ENCODE results near the gene P4HTM.
A peak's percentile ranks its signal among the peaks of the same experiment; 100 is the strongest.
"Not testable (repeated sequence)": the region's sequence is repeated elsewhere in the genome, so short reads cannot be mapped to it uniquely, and the experiment has no call there.

The P4HTM gene

GRCh38 chr3:49007771-49008528 lies 17.9 kb downstream of the P4HTM start:
- peak in 54 of 56 donors; percentile 22 to 92 (median 74) for DNase-seq

DNA sequence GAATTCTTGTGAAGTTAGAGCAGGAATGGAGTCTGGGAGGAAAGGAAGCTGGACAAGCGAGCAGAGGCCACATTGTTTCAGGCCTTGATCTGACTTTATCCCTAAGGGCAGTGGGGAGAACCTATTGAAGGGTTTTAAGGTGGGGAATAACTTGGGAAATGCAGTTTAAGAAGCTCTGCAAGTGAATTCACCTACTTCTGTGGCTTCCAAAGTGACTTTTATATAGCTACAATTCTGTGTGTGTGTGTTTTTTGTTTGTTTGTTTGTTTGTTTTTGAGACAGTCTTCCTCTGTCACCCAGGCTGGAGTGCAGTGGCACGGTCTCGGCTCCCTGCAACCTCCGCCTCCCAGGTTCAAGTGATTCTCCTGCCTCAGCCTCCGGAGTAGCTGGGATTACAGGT lies 18.6 kb downstream of the P4HTM start:
- not testable (repeated sequence) for DNase-seq

GRCh38 chr3:49009396-49009795 lies 19.4 kb downstream of the P4HTM start:
- DNase-seq: no peak

DNA sequence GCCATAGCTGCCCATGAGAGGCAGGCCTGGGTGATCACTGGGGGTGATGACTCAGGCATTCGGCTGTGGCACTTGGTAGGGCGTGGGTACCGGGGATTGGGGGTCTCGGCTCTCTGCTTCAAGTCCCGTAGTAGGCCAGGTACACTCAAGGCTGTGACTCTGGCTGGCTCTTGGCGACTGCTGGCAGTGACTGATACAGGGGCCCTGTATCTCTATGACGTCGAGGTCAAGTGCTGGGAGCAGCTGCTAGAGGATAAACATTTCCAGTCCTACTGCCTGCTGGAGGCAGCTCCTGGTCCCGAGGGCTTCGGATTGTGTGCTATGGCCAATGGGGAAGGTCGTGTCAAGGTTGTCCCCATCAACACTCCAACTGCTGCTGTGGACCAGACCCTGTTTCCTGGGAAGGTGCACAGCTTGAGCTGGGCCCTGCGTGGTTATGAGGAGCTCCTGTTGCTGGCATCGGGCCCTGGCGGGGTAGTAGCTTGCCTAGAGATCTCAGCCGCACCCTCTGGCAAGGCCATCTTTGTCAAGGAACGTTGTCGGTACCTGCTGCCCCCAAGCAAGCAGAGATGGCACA lies 22.5 kb downstream of the P4HTM start:
- no peak for DNase-seq

DNA sequence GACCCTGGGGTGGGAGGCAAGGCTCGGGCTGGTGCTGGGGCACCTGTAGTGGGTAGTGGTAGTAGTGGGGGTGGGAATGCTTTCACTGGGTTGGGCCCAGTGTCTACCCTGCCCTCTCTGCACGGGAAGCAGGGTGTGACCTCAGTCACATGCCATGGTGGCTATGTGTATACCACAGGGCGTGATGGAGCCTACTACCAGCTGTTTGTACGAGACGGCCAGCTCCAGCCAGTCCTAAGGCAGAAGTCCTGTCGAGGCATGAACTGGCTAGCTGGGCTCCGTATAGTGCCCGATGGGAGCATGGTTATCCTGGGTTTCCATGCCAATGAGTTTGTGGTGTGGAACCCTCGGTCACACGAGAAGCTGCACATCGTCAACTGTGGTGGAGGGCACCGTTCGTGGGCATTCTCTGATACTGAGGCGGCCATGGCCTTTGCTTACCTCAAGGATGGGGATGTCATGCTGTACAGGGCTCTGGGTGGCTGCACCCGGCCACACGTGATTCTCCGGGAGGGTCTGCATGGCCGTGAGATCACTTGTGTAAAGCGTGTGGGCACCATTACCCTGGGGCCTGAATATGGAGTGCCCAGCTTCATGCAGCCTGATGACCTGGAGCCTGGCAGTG lies 23.2 kb downstream of the P4HTM start:
- DNase-seq: no peak

GRCh38 chr3:49013738-49014660 lies 24.0 kb downstream of the P4HTM start:
- DNase-seq: no peak

- DNase-seq: no peak
These were observed 25.0 kb downstream of the P4HTM start for GRCh38 chr3:49015072-49015471.

- DNase-seq: no peak
These were observed 25.7 kb downstream of the P4HTM start for GRCh38 chr3:49015765-49016164.

DNA sequence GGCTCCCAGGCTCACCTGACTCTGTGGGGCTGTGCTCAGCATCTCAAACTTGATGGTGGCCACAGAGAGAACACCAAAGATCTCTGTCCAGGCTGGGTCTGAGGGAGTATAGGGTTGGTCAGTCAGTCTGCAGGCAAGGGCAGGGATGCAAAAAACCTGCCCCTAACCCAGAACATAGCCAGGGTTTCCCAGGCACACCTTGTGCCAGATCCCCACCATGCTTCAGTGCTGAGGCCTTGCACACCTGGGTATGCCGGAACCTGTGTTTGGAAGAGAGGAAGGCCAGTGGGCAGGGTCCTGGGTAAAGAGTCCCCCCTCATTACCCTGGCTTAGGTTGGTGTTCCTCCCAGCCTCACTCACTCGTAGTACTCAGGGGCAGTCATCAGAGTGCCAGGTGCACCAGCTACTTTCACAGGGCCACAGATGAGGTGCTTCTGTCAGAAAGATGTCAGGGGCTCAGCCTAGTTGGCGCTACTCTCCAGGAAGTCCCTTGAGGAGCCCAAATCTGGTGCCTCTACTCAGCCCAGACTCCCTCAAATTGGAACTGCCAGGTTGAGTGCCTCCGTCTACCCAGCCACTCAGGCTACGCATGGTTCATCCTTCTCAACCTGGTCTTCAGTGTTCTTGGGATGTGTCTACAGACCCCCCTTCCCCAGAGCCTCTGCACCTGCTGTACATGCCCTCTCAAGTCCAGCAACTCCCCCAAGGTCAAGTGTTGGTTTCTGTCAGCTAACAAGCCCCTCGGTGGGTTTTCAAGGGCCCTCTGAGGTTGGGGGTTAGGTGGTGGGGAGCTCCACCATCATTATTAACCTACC lies 26.6 kb downstream of the P4HTM start:
- no peak for DNase-seq

GRCh38 chr3:49017229-49017970 lies 27.4 kb downstream of the P4HTM start:
- no peak for DNase-seq

DNA sequence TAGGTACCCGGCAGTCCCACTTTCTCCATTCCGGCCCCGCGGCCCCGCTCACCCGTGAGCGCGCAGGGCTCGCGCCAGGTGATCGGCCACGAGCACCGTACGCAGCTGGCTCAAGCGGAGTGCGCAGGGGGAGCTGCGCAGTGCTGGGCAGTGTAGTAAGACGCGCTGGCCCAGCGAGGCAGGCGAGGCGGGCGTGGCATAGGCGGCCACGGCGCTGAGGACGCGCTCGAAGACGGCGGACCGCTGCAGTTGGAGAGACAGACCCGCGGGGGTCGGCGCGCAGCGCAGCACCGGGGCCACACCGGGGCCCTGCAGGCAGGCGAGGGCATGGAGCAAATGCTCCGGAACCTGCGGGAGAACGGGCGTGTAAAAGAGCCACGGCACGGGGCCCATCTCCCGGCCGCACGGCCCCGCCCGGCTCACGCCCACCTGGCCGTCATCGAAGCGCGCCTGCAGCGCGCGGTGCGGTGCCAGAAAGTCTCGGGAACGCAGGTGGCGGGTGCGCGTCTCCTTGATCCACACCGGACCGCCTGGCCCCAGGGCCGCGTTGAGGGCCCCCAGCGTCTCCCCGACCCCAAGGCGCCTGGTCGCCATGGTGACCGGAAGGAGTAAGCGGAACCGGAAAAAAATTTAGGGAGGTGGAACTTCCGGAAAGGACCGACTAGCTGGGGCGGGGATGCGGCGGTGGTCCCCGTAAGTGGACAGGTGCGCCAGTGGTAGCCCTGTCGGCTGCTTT lies 28.1 kb downstream of the P4HTM start, which contains the start of gene DALRD3:
DALRD3 (minus strand) TSS at position 610 of the 736 bp plus-strand sequence; CDS start at position 594, 16 bp downstream.
- DNase-seq: peak in 47 of 56 donors; percentile 15 to 80 (median 55)

GRCh38 chr3:49018707-49019006 lies 28.6 kb downstream of the P4HTM start:
- DNase-seq: no peak

DNA sequence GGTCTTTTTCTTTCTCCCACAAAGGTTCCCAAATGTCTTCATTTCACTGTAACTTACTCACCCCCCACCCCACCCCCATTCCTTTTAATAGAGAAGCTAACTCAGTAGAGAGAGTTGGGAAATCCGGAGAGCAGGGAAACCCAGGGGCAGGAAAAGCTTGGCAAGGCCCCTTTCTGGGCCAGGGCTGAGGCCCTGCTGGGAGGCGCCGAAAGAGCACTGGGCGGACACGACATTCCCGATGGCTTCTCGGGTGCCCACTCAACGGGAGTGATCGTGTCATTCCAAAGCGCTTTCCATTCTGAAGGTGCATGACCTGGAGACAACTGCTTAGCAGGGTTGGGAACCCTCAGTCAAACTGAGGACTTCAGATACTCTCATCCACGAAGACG lies 29.9 kb downstream of the P4HTM start:
- DNase-seq: no peak

DNA sequence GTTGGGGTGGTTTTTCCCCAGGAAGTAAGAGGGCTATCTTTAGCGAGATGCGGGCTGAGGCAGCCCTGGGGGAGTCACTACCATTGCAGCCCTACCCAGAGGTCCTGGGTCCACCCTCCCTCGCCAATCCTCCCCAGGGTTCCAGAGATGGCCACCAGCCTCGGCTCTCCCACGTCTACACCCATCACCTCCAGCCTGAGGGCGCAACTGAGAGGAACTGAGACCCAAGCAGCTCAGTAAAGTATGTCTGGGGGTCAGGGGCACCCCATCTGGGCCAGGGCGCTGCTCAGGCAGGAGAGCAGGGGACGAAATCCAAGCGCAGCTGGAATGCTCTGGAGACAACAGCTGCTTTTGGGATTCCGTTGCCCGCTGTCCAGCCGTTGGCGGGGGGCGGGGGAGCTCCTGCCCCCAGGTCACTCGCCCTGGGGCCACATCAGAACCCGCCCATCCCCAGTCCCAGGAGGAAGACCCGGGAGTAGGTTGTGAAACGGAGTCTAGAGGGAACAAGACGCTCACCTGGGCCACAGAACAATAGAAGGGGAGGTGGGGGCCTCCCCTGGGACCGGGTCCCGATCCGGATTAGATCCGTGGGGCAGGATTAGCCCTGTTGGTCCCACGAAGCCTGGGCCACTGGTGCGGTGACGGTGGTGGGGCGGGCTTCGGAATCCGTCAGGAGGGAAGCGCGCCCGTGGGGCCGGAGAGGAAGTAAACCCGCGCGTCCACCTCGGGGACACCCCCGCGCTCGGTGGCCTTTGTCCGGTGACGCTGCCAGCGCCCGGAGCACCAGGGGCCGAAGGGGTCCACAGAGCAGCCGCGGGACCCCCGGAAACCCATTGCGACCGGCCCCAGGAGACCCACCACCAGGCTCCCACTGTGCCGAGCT lies 30.5 kb downstream of the P4HTM start:
- DNase-seq: peak in 5 of 56 donors; percentile 28 to 57 (median 52)

DNA sequence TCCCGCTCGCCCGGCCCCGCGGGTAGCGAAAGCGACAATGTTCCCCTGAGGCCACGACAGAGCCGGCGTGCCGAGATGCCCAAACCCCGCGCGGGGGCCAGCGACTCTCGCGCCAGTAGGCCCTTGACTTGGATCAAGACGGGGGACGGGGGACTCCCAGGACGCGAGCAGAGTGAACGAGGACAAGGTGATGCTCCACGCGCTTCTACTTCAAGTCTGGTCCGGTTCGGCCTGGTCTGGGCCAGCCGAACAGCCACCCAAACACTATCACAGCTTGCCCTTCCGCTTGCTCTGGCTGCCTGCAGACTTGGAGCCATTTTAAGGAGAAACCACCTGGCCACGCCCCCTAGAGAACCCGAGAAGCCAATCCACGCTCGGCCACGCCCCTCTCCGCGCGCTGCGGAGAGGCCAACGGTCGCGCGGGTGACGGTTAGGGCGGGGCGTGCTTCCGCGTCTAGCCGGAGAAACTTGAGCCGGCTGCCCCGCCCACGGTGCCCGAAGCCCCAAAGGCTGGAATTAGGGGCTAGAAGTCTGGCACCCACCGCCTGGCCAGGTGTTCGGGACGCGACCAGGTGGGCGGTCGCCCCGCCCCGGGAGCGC lies 31.3 kb downstream of the P4HTM start:
- DNase-seq: peak; percentile 73 to 98 (median 95)

GRCh38 chr3:49021813-49022687 lies 32.0 kb downstream of the P4HTM start, which contains the start of gene NDUFAF3:
TSS of gene NDUFAF3 (plus strand) at chr3:49022121. CDS start at chr3:49022145, 24 bp downstream.
- DNase-seq: peak in 54 of 56 donors; percentile 67 to 94 (median 82)
